ENCODE data around the gene MRAP2.
"Not testable (repeated sequence)": the region's sequence is repeated elsewhere in the genome, so short reads cannot be mapped to it uniquely, and the experiment has no call there.

Gene MRAP2

GRCh38 chr6:84077645-84078044 lies 44.1 kb downstream of the MRAP2 start:
- DNase-seq (ENCODE audit: low read depth): no peak

DNA sequence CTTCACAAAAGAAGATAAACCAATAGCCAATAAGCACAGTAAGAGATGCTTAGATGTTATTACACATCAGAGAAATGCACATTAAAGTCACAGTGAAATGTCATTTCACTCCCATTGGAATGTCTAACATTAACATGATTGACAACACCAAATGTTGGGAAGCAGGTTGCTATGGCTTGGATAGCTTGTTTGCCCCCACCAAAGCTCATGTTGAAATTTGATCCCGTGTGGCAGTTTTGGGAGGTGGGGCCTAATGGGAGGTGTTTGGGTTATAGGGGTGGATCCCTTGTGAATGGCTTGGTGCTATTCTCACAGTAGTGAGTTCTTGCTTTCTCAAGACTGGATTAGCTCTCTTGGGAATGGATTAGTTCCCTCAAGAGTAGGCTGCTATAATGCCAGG lies 44.8 kb downstream of the MRAP2 start:
- DNase-seq (ENCODE audit: low read depth): no peak

- no peak for DNase-seq (ENCODE audit: low read depth)
These were observed 47.6 kb downstream of the MRAP2 start for GRCh38 chr6:84081222-84081621.

DNA sequence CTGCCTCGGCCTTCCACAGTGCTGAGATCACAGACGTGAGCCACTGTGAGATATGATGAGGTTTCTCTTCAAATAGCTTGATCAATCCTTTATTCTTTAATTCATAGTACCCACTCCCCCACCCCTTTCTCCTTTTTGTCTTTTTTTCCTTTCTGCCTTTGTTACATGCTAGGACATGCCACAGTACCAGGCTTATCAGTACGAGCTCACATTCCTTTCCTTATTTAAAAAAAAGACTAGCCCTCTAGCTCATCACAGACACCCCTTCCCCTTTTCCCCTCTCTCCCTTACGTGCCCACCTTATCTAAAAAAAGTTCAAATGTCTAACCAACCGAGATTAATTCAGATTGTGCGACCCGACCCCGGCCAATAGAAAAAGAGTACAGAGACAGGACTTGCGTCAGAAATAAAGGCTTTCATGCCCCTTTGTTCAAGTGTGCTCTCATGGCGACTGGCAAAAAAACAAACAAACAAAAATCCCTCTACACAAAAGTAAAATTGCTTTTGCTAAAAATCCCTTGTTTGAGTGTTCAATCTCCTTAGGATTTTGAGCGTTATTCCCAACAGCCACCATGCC lies 49.2 kb downstream of the MRAP2 start:
- no peak for DNase-seq (ENCODE audit: low read depth)

- DNase-seq (ENCODE audit: low read depth): not testable (repeated sequence)
These were observed 51.1 kb downstream of the MRAP2 start for GRCh38 chr6:84084705-84085104.

DNA sequence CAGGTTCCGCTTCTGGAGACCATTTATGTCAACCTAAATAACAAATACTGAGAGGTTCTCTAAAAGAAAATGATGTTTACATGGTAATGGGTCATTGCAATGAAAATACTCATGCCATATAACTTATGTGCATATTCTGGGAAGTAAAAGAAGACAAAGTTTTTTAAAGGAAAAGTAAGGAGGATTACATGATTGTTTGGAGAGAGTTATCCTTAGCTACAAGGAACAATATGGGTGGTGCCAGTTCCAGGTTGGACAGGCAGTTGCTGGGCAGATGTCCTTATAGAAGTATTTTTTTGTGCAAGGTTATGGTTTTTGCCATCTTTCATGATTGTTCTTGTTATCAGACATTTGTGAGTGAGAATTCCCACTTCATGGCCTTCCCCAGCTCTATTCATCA lies 52.5 kb downstream of the MRAP2 start:
- no peak for DNase-seq (ENCODE audit: low read depth)

GRCh38 chr6:84086545-84087429 lies 53.2 kb downstream of the MRAP2 start:
- no peak for DNase-seq (ENCODE audit: low read depth)

DNA sequence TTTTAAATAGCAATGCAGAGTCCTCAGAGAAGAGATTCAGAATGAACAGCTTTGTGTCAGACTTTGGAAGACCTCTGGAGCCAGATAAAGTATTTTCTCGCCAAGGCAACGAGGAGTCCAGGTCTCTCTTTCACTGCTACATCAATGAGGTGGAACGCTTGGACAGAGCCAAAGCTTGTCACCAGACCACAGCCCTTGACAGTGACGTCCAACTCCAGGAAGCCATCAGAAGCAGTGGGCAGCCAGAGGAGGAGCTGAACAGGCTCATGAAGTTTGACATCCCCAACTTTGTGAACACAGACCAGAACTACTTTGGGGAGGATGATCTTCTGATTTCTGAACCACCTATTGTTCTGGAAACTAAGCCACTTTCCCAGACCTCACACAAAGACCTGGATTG lies 55.5 kb downstream of the MRAP2 start:
- no peak for DNase-seq (ENCODE audit: low read depth)

GRCh38 chr6:84089552-84089951 lies 56.0 kb downstream of the MRAP2 start:
- no peak for DNase-seq (ENCODE audit: low read depth)

GRCh38 chr6:84093441-84094435 lies 60.2 kb downstream of the MRAP2 start:
- no peak for DNase-seq (ENCODE audit: low read depth)

DNA sequence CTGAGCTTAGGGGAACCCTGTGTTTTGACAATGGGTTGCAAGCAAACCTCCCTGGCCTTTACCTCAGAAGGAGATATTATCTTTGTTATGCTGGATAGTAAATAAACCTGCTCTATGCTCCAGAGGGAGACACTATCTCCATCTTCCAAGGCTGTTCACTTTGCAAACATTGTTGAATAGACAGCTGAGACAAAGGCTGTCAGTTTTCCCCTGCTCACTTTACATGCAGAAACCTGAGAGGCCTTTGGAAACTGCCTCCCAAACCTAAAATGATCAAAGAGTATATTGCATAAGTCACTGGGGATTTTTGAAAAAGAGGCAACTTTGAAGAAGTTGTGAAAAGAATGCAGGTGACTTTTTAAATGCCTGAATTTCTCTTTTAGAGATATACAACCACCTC lies 61.6 kb downstream of the MRAP2 start:
- DNase-seq (ENCODE audit: low read depth): no peak

DNA sequence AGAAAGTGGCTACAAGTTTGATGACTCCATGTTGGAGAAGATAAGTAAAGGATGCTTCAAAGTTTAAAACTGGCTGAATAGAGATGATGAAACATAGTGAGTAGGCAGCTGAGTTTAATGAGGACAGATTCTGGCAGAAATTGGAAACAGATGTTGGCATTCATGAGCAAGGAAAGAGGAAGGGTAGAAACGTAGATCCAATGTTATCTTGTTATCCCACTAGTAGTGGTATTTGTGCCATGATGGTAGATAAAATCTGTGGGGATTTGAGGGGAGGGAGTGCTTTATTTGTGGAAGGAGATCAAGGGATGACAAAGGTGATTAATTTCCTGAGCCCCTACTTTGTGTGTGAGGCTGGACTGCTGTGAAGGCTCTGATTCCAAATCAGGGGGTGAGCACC lies 69.5 kb downstream of the MRAP2 start:
- DNase-seq (ENCODE audit: low read depth): no peak

DNA sequence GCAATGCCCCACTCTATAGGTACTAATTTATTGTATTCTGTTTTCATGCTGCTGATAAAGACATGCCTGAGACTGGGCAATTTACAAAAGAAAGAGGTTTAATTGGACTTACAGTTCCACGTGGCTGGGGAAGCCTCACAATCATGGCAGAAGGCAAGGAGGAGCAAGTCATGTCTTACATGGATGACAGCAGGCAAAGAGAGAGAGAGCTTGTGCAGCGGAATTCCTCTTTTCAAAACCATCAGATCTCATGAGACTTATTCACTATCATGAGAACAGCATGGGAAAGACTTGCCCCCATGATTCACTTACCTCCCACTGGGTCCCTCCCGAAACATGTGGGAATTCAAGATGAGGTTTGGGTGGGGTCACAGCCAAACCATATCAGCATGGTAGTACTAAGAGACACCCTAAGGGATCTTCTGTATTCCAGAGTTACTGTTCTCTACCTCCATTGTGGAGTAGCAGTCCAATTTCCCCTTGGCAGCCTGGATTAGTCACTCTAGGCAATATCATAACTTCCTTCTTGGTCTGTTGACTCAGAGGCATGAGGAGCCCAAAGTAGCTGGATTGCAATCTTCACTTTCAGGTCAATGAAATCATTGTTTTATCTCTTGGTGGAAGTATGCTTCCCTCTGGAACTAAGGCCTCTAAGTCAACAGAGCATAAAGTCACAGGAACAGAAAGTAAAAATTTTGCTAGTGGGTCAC lies 71.8 kb downstream of the MRAP2 start:
- not testable (repeated sequence) for DNase-seq (ENCODE audit: low read depth)

DNA sequence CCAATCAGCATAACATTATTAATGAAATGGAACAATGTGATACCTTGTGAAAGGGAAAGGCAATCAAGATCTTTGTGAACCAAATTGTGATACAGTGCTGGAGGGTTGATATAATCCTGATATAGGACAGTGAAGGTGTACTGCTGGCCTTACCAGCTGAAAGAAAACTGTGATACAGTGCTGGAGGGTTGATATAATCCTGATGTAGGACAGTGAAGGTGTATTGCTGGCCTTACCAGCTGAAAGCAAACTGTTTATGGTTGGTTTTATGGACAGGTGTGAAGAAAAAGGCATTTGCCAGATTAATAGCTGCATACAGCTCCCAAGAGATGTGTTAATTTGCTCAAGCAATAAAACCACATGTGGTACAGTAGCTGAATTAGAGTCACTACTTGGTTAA lies 73.9 kb downstream of the MRAP2 start:
- DNase-seq (ENCODE audit: low read depth): no peak

- DNase-seq (ENCODE audit: low read depth): not testable (repeated sequence)
These were observed 77.8 kb downstream of the MRAP2 start for GRCh38 chr6:84111351-84111750.

GRCh38 chr6:84114933-84115594 lies 81.5 kb downstream of the MRAP2 start:
- DNase-seq (ENCODE audit: low read depth): not testable (repeated sequence)

- DNase-seq (ENCODE audit: low read depth): no peak
These were observed 84.6 kb downstream of the MRAP2 start for GRCh38 chr6:84118191-84118590.

- DNase-seq (ENCODE audit: low read depth): no peak
These were observed 85.7 kb downstream of the MRAP2 start for GRCh38 chr6:84119277-84119676.

- no peak for DNase-seq (ENCODE audit: low read depth)
These were observed 89.6 kb downstream of the MRAP2 start for GRCh38 chr6:84123186-84123585.

GRCh38 chr6:84129588-84129987 lies 96.0 kb downstream of the MRAP2 start:
- not testable (repeated sequence) for DNase-seq (ENCODE audit: low read depth)

- DNase-seq (ENCODE audit: low read depth): not testable (repeated sequence)
These were observed 99.8 kb downstream of the MRAP2 start for GRCh38 chr6:84133385-84133784.
